GM13976 (cell line): ENCODE data around the gene KMT2A.

Experiments
- DNase-seq: peaks from one replicate; pipeline ENCODE4 v3.0.0; 2012; ENCODE audit warnings: low spot score
- CTCF ChIP-seq: IDR thresholded peaks from 2 replicates; pipeline ENCODE4 v1.5.1; 2012; ENCODE audit warnings: borderline replicate concordance, mild to moderate bottlenecking; ENCODE audit not compliant: insufficient read depth; ENCODE audit errors: extremely low read depth, missing control alignments, control extremely low read depth
- in situ Hi-C: fragments of 300-500 bp; cut with MboI; formaldehyde crosslinking; loops from one replicate; pipeline ENCODE4 v1.12.0; 2022; ENCODE audit warnings: low sequenced_read_pairs, mixed read lengths, inconsistent platforms; ENCODE audit not compliant: unreplicated experiment

The KMT2A gene

GRCh38 chr11:118530683-118531596 lies 94.6 kb downstream of the KMT2A start, which contains the start of gene TMEM25:
Gene TMEM25, plus strand, starts transcription at chr11:118531192. Its CDS starts 610 bp downstream, at chr11:118531802.
- in situ Hi-C loops = no loop called here
- TF ChIP-seq CTCF = no peak
- DNase-seq = peak; percentile 95

GRCh38 chr11:118531597-118532084 lies 95.3 kb downstream of the KMT2A start:
- DNase-seq = no peak
- no peak for TF ChIP-seq CTCF
- in situ Hi-C loops = no loop called here

GRCh38 chr11:118532091-118532490 lies 95.8 kb downstream of the KMT2A start:
- in situ Hi-C loops = no loop called here

GRCh38 chr11:118532852-118533768 lies 96.8 kb downstream of the KMT2A start:
- DNase-seq = no peak
- no peak for TF ChIP-seq CTCF
- in situ Hi-C loops = no loop called here

More at GRCh38 chr11:118532091-118532490, 95.8 kb downstream of the KMT2A start:
- DNase-seq = no peak
- no peak for TF ChIP-seq CTCF

- no peak for TF ChIP-seq CTCF
- no peak for DNase-seq
- in situ Hi-C loops = no loop called here
Measured at GRCh38 chr11:118533769-118534729, 97.8 kb downstream of the KMT2A start.

- no peak for DNase-seq
- in situ Hi-C loops = no loop called here
- no peak for TF ChIP-seq CTCF
Measured at GRCh38 chr11:118535261-118535660, 99.0 kb downstream of the KMT2A start.
